ENCODE measurements around the gene PAX5.

- TF ChIP-seq ZSCAN5A (tag by site-specific recombination; IDR thresholded peaks at IDR 0.05) (no peak), PBX3 (CRISPR knock-in tag; IDR thresholded peaks at IDR 0.05) (no peak), ZNF423 (tag by site-specific recombination; IDR thresholded peaks at IDR 0.05) (no peak), ZNF146 (tag by site-specific recombination; IDR thresholded peaks at IDR 0.05) (no peak), REST (tag by site-specific recombination; IDR thresholded peaks at IDR 0.05) (no peak), CTCF (tag by site-specific recombination; IDR thresholded peaks at IDR 0.05) (no peak), ZBTB20 (tag by site-specific recombination; IDR thresholded peaks at IDR 0.05) (no peak), KLF8 (tag by site-specific recombination; IDR thresholded peaks at IDR 0.05) (no peak), ZNF23 (tag by site-specific recombination; IDR thresholded peaks at IDR 0.05; ENCODE audit: borderline replicate concordance) (no peak), ZNF302 (tag by site-specific recombination; IDR thresholded peaks at IDR 0.05; ENCODE audit: low read depth) (no peak), ZSCAN4 (tag by site-specific recombination; IDR thresholded peaks at IDR 0.05) (no peak), ZNF548 (tag by site-specific recombination; IDR thresholded peaks at IDR 0.05) (no peak), ZNF221 (tag by site-specific recombination; IDR thresholded peaks at IDR 0.05; ENCODE audit: borderline replicate concordance) (no peak), ZNF701 (tag by site-specific recombination; IDR thresholded peaks at IDR 0.05) (no peak)
Observed at GRCh38 chr9:36967997-36968396, 66.1 kb downstream of the PAX5 start.

Measured in HEK293 (cell line).